Kasumi-1 (cell line): ENCODE results near the gene FAAP20.
A peak's percentile ranks its signal among the peaks of the same experiment; 100 is the strongest.

ENCODE experiments used
- DNase-seq, 2 experiments: peaks; one replicate each; lab custom pipeline; 2025; lab: John Stamatoyannopoulos, UW

Gene FAAP20

GRCh38 chr1:2177946-2178538 lies 16.5 kb downstream of the FAAP20 start:
- no peak for DNase-seq

DNA sequence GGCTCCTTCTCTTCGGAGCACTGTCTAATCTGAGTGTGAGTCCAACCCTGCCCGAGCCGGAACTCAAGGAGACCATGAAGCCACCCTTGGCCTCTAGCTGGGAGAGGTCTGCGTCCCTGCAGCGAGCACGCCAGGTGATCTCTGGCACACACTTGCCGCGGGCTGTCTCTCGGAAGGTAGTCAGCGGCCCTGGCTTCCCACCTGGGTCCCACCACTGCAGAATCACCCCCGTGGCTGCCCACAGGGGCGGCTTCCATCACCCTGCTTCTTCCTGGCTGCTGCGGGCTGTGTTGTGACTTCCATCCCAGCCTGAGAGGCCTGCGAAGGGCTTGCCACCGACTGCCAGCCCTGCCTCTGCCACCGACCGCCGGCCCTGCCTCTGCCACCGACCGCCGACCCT lies 17.0 kb downstream of the FAAP20 start:
- DNase-seq: no peak

DNA sequence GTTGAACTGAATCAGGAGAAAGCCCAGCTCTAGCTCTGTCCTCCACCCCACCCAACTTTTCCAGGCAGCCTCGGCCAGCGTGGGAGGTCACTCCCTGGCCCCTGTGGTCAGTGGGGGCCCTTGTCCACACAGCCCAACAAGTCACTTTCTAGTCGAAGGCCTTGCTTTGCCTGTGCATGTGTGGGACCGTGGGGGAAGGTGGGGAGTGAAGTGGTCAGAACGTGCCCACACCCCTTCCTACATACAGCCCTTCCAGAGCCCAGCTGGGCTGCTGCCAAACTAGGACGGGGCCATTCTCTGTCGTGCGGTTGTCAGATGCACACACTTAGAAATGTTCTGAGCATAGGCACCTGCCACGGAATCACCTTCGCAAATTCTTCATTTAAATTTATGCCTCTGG lies 18.0 kb downstream of the FAAP20 start:
- no peak for DNase-seq

GRCh38 chr1:2175681-2176454 lies 18.7 kb downstream of the FAAP20 start:
- DNase-seq: no peak

DNA sequence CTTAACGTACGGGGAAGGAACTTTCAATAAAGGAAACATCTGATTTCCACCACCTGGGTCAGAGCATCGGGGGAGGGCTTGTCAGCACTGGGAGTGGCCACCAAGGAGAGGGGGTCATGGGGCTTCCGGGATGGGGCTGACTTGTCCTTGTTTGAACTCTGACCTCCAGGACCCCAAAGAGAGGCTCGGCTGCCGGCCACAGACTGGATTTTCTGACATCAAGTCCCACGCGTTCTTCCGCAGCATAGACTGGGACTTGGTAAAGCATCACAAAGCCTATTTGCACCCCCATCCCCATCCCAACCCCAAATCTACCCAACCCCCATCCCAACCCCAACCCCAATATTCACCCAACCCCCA lies 19.5 kb downstream of the FAAP20 start:
- no peak for DNase-seq

DNA sequence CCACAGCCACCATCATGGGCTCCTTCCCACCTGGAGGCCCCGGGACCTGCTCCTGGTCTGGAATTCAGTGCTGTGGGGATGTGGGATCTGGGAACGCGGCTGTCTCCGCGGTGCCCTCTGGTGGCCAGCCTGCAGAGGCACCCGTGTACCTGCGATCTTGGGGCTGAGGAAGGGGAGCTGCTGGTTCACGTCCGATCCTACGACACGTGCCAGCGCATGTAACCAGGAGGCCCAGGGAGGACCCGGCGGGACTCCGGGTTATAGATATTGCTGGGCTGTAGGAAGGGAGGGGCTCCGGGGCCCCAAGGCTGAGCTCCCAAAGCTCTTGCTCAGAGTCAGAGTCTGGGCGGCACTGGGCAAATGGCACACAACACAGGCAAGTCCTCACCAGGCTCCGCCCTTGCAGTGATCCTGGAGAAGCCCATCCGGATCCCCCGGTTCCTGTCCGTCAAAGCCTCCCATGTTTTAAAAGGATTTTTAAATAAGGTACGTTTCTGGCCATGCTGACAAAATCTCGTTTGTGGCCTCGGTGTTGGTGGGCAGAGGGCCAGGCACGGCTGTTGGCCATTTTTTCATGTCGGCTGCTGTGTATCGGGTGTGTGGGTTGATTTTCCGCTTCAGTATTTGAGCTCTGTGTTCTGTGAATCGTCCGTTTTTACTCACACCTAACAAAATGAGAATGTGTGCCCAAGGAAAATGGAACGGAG lies 20.1 kb downstream of the FAAP20 start:
- DNase-seq: peak; percentile 56 to 65

DNA sequence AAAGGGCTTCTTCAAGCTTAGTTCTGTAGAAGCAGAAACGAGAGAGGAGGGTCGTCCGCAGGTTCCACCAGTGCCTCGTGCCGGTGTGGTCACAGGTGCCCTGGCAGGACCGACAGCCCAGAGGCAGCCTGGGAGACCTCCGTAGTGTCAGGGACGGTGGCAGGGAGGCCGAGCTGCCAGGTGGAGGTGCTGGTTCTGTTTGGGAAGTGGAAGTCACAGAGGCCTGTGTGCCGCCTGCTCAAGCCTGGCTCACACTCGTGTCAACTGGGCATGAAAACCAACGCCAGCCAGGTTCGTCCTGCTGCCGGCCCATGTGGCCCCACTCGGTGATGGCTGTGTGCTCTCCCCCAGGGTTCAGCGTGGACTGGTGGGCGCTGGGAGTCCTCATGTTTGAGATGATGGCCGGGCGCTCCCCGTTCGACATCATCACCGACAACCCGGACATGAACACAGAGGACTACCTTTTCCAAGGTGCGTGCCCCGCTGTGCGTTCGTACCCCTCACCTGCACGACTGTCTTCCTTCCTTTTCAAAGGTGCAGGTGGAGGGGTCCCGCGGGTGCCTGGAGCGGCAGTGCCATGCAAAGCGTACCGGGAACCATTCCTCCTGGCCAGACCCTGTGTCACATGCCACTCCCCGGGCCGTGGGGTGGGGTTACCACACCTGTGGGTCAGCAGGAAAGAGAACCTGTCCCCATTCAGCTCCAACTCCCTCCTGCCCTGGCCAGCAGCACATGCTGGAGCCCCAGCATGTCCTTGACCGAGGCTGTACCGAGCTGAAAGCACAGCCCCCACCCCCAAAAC lies 20.8 kb downstream of the FAAP20 start:
- DNase-seq: no peak

DNA sequence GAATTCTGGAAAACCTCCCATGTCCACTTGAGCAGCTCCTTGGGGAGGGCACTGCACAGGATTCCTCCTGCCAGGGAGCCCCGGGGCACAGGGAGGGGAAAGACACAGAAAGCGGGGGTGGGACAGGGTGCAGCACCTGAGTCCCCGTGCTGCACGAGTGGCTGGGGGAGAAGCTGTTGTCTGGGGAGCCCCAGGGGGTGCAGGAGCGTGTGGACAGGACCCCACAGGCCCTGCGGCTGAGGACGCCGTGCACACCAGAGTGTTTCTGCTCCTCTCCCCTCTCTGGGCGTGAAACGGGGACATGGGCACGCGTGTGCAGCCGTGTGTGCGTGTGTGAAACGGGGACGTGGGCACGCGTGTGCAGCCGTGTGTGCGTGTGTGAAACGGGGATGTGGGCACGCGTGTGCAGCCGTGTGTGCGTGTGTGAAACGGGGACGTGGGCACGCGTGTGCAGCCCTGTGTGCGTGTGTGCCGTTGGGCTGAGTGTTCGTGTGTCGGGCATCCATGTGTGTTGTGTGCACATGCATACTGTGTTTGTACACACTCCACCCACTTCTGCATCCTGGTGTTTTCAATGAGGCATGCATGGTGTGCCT lies 21.9 kb downstream of the FAAP20 start:
- no peak for DNase-seq

- DNase-seq: no peak
These were observed 22.6 kb downstream of the FAAP20 start for GRCh38 chr1:2172012-2172411.

DNA sequence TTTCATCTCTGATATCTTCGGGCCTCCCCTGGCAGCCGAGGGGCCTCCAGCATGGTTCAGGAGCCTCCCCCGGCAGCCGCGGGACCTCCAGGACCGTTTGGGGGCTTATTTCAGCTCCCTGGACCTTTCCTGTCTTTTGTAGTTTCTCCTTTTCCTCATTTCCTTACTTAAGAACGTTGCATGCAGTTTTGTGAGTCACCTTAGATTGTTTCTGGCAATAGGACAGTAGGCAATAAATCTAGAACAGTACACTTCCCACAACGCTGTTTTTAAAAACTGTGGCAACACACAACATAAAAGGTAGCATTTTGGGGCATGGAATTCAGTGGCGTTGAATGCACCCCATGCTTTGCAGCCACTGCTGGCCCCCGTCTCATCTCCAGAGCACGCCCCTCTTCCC lies 24.4 kb downstream of the FAAP20 start:
- no peak for DNase-seq

- DNase-seq: no peak
These were observed 25.3 kb downstream of the FAAP20 start for GRCh38 chr1:2169200-2169836.

- DNase-seq: no peak
These were observed 26.0 kb downstream of the FAAP20 start for GRCh38 chr1:2168535-2168934.

DNA sequence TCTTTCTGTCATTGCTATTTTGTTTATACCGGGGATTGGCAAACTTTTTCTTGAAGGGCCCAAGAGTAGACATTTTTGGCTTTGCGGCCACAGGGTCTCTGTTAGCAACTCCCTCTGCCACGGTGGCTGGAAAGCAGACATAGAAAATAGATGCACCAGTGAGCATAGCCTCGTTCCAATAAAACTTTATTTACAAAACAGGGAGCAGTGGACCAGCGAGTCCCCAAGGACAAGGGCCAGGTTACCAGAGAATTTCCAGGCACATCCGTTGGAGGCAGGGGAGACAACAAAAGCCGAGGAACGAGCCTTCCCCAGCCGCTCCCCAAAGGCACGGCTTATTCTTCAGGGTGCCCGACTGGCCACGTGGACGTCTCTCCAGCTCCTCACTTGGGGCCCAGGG lies 26.5 kb downstream of the FAAP20 start:
- no peak for DNase-seq

DNA sequence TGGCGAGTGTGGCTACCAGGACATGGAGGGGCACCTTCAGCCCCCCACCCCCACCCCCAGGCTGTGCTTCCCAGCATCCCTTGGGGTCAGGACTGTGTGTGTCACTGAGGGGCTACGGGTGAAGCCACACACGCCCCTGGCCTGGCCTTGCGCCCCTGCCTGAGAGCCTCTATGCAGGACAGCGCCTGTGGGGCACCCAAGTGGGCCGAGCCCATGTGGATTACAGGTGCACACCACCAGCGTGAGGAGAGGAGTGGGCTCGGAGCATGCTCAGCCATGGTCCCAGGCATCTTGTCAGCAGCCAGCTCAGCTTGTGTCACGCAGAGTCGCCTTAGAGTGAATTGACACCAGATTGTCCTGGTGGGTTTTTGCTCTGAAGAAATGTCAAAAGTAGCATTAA lies 27.9 kb downstream of the FAAP20 start:
- DNase-seq: no peak

DNA sequence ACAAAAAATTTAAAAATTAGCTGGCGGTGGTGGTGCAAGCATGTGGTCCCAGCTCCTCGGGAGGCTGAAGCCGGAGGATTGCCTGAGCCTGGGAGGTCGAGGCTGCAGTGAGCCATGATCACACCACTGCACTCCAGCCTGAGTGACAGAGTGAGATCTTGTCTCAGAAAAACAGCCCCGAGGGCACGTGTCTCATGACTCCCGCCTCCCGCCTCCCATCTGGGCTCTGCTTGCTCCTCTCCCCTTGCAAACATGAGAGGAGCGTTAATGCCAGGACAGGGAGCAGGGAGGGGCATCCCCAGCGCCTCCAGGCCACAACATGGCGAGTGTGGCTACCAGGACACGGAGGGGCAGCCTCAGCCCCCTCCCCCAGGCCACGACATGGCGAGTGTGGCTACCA lies 28.3 kb downstream of the FAAP20 start:
- DNase-seq: no peak

- DNase-seq: no peak
These were observed 28.9 kb downstream of the FAAP20 start for GRCh38 chr1:2165646-2166045.

DNA sequence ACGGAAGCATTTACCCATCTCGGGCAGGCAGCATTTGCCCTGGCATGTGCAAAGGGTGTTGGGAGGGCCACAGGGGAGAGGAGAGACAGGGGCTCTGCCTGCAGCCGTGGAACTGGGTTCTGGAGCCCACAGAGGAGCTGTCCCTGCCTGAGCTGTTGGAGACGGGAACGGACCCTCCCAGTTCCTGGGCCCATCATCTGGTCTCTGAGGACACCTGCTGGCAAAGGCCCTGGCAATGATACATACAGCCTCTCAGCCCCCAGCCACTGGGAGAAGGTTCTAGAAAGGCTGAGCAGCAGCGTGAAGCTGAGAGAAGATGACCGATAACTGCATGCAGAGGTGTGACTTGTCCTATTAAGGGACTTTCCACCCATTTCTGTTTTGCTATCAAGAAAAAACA lies 31.4 kb downstream of the FAAP20 start:
- peak; percentile 11 to 57 for DNase-seq

DNA sequence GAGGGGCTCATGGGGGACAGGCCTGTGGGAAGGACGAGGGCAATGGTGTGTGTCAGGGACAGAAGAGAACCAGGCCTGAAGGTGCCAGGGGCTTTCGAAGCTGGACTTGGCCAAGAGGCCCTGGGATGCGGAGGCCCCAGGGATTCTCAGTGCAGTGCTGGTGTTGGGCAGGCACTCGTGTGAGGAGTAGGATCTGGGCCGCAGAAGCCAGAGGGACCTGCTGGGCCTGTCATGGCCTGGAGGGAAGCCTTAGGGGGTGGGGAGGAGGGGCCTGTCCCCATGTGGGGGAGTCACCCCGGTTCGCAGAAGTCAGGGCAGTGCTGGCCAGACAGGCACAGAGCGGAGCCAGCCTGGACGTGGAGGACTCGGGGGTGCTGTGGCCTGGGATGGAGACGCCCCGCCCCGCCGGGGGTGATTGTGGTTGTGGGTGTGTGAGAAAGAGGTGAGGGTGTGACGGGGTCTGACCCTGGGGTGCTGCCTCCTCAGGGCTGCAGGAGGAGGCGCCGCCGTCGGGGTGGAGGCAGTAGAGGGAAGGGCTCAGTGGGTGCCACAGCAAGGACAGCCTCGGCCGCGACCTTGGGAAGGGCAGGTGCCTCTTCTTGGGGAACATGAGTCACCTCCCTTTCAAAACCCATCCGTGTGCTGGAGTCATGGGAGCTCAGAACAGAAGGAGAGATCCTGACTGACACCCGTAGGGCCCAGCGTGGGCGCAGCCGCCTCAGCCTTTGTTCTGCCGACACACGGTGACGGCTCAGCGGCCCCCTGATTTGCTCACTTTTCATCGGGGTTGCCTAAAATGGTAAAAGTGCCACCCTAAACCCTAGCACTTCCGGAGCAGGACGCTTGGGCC lies 33.9 kb downstream of the FAAP20 start:
- no peak for DNase-seq

DNA sequence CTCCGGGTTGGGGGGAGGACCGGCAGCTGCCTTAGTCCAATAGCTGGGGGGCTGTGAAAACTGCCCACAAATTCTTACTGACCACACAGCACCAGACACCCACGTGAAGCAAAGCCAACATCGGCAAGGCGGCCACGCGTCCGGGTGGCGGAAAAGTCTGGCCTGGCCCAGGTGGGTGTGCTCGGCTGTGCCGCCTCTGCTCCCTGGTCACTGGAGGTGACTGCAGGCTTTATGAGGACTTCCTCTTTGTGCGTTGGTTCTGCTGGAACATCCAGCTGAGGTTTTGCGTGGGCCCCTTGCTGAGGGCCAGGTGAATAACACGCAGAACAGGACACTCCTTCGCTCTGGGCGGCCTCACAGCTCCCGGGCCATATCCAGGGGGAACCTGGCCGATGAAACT lies 35.4 kb downstream of the FAAP20 start:
- DNase-seq: peak; percentile 7 to 15

DNA sequence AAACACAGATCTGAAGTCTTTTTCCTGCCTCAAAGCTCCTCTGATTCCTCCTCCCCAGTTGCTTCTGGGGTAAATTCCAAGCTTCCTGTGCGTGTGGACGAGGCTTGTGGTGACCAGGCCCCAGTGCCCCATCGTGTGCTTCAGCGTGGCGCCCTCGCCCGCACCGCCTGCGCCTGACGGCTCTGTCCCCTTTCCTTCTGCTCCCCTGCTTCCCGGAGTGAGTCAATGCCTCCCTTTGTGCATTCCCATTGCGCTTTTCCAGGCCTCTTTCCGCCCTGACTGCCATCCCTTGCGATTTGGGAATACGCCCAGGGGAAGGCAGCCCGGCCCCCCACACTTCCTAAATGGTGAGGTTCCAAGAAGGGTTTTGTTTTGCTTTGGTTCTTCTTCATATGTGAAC lies 36.3 kb downstream of the FAAP20 start:
- DNase-seq: no peak

DNA sequence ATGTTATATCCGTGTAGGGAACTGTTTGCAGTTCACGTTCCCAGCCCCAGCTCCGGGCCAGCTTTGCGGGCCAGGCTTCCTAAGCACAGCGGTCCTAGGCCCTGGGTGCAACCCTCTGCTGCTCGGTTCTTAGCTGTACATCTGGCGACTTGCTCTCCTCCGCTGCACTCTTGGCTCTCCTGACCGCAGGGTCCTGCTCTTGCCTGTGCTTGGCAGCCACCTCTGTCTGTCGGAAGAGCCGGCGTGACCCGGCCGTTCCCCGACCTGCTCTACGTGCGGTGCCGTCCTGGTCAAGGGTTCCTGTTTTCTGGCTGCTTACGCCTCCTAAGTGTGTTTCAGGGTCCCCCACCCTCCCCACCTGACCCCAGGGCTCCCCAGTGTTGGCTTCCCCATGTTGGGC lies 36.7 kb downstream of the FAAP20 start:
- DNase-seq: no peak
